Panc1 (cell line): ENCODE measurements around the gene CCDC171. TPM values are rescaled to one million over a fixed set of nuclear protein-coding genes. Genes with fewer than 3 reads are reported as not detected.

ENCODE experiments used
- ATAC-seq: fragments of 200-7000 bp; cut with Tn5 transposase; 2 replicates; pipeline ENCODE4 v1.9.1; 2020; ENCODE audit warnings: mild to moderate bottlenecking, moderate library complexity
- BruUV-seq: library from RNA; stranded (reverse); fragments of 400-500 nt; replicated peaks from 2 replicates; lab custom pipeline; 2021; lab: Mats Ljungman, UMichigan
- CTCF ChIA-PET: fragments of 300-600 bp; sonication (Branson Sonifier 250); formaldehyde crosslinking; loops from one replicate; lab custom pipeline; 2022; ENCODE audit warnings: antibody characterized with exemption; lab: Charles Lee
- POLR2A ChIA-PET: fragments of 300-600 bp; sonication (Branson Sonifier 250); formaldehyde crosslinking; loops from one replicate; lab custom pipeline; 2022; ENCODE audit warnings: antibody characterized with exemption; lab: Charles Lee
- DNase-seq: peaks from one replicate; pipeline ENCODE4 v3.0.0-alpha.2; 2010; ENCODE audit warnings: low read depth, low spot score
- H3K27ac ChIP-seq: 2 replicates; pipeline ENCODE4 v1.5.1; 2011; ENCODE audit warnings: mild to moderate bottlenecking, low read length, inconsistent platforms
- H3K27me3 ChIP-seq: fragments of 200-500 bp; sonication (Bioruptor generic); 2 replicates; pipeline ENCODE4 v1.6.0; 2014; ENCODE audit warnings: low read length, inconsistent platforms; ENCODE audit not compliant: control insufficient read depth, insufficient read depth
- H3K36me3 ChIP-seq: fragments of 200-500 bp; sonication (Bioruptor generic); 2 replicates; pipeline ENCODE4 v1.5.1; 2014; ENCODE audit warnings: inconsistent platforms, mild to moderate bottlenecking, low read length, moderate library complexity; ENCODE audit not compliant: control insufficient read depth, insufficient read depth
- H3K4me1 ChIP-seq: 2 replicates; pipeline ENCODE4 v1.5.1; 2011; ENCODE audit warnings: inconsistent platforms, mild to moderate bottlenecking, low read length, moderate library complexity; ENCODE audit not compliant: control insufficient read depth, insufficient read depth
- H3K4me3 ChIP-seq, 2 experiments: 2 replicates each; pipeline ENCODE4 v1.5.1; 2011 to 2012; ENCODE audit warnings: low read depth in 2 of 2, low read length in 2 of 2, mild to moderate bottlenecking in 2 of 2, inconsistent platforms in 1 of 2, moderate library complexity in 1 of 2
- H3K9me3 ChIP-seq: fragments of 200-500 bp; sonication (Bioruptor generic); 2 replicates; pipeline ENCODE4 v1.5.1; 2014; ENCODE audit warnings: low read depth, mild to moderate bottlenecking, inconsistent platforms, low read length, moderate library complexity; ENCODE audit not compliant: control insufficient read depth, insufficient read depth
- CTCF ChIP-seq: fragments of 450-650 bp; IDR thresholded peaks from 2 replicates; pipeline ENCODE4 v1.5.1; 2017; ENCODE audit warnings: mild to moderate bottlenecking
- POLR2AphosphoS5 ChIP-seq: IDR thresholded peaks from 2 replicates; pipeline ENCODE4 v1.6.1; 2012; ENCODE audit warnings: mild to moderate bottlenecking, low read depth, low read length, moderate library complexity
- REST ChIP-seq, 2 experiments: IDR thresholded peaks; 2 replicates each; pipeline ENCODE4 v1.6.1; 2011 to 2012; ENCODE audit warnings: low read depth in 2 of 2, control low read depth in 1 of 2, low read length in 1 of 2, mild to moderate bottlenecking in 1 of 2, moderate library complexity in 1 of 2; ENCODE audit not compliant: insufficient read depth in 1 of 2
- SIN3A ChIP-seq: IDR thresholded peaks from 2 replicates; pipeline ENCODE4 v1.6.1; 2012; ENCODE audit warnings: low read depth, mild to moderate bottlenecking, low read length, moderate library complexity, borderline replicate concordance; ENCODE audit not compliant: insufficient read depth
- TCF7L2 ChIP-seq: IDR thresholded peaks from 2 replicates; pipeline ENCODE4 v1.6.1; 2011; ENCODE audit warnings: mild to moderate bottlenecking, low read depth, low read length, inconsistent platforms
- in situ Hi-C: cut with HindIII; loops from 2 replicates; pipeline ENCODE4 v1.10.0; 2016; ENCODE audit warnings: low sequenced_read_pairs, low pct_unique_long_range_greater_than_20kb
- intact Hi-C: fragments of 100-400 bp; cut with micrococcal nuclease; formaldehyde crosslinking; loops from one replicate; pipeline ENCODE4 v1.10.0; 2022; ENCODE audit not compliant: unreplicated experiment
- total RNA-seq: library from RNA; stranded (reverse); gene quantifications from one replicate; pipeline ENCODE4 v1.2.1, GENCODE V29; 2021; ENCODE audit not compliant: unreplicated experiment

CCDC171 gene
- total RNA-seq, 1 experiment from 2014 or later, result 1.5 TPM

DNA sequence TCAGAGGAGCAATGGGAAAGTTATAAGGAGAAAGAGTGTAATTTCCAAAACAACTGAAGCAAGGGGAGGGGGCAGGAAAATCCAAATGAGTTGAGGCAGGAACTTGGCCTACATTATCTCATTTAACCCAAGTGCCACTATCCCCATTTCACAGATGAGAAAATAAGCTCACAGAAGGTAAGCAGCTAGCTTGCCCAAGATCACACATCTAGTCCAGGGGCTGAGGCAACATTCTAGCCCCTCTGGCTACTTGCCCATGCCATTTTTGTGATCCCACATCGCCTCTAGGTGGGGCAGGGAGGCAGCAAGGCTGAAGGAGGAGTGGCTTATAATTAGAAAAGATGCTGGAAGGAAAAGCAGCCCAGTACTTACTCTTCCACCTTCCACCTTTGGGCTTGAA is 39.5 kb upstream of the CCDC171 start:
- H3K27ac ChIP-seq, result no peak overlapping the region
- in situ Hi-C loops (no loop called here), intact Hi-C loops (no loop called here)
- no peaks in the 10 kb centered on the region for H3K9me3 ChIP-seq
- H3K4me3 ChIP-seq, result no peak overlapping the region
- ATAC-seq (no peak), DNase-seq (no peak)
- POLR2A ChIA-PET, result interaction anchor here (0.6 kb wide), 1 partner anchor 22 kb away, joined by 4 read pairs; no protein-coding TSS in a partner anchor
- BruUV-seq, result no TSS peak
- peaks cover 5% of the 10 kb centered on the region for H3K36me3 ChIP-seq
- H3K4me1 ChIP-seq, result no peaks in the 10 kb centered on the region
- CTCF ChIA-PET, result no interaction called here
- no peak for TF ChIP-seq REST (IDR thresholded peaks at IDR 0.05; ENCODE audit: insufficient read depth in 1 of 2, low read depth in 2 of 2, low read length in 1 of 2)
- no peak for TF ChIP-seq POLR2AphosphoS5
- TF ChIP-seq SIN3A, result no peak
- no peaks in the 10 kb centered on the region for H3K27me3 ChIP-seq

DNA sequence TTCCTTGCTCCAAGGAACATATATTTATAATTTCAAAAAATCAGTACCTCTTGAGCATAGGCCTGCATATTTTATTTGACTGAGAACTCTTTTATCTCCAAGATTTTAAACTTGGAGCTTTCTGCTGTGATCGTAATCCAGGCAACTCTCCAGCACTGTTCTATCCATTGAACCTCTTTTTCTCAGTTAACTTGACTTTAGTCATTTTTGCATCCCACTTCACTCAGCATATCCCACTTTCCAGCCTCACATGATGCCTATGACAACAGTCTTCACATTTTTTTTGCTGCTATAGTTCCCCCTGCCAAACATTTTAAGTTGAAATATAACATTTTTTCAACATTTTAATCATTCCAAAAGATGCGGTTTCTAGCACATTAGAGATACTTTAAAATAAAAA is 33.0 kb upstream of the CCDC171 start:
- BruUV-seq, result no TSS peak
- no peaks in the 10 kb centered on the region for H3K4me1 ChIP-seq
- intact Hi-C loops, result no loop called here
- H3K36me3 ChIP-seq, result no peaks in the 10 kb centered on the region
- H3K9me3 ChIP-seq, result no peaks in the 10 kb centered on the region
- no peak for DNase-seq
- H3K27ac ChIP-seq, result no peak overlapping the region
- ChIA-PET CTCF (no interaction called here), POLR2A (no interaction called here)
- TF ChIP-seq SIN3A (no peak), CTCF (no peak), REST (IDR thresholded peaks at IDR 0.05; ENCODE audit: insufficient read depth in 1 of 2, low read depth in 2 of 2, low read length in 1 of 2) (no peak), POLR2AphosphoS5 (no peak), TCF7L2 (no peak)
- H3K4me3 ChIP-seq, result no peak overlapping the region
- no peaks in the 10 kb centered on the region for H3K27me3 ChIP-seq
- in situ Hi-C loops, result no loop called here
- no peak for ATAC-seq
